IMR-90 (cell line): ENCODE measurements around the gene NOXA1. TPM values are rescaled to one million over a fixed set of nuclear protein-coding genes. Genes with fewer than 3 reads are reported as not detected.

ENCODE experiments used
- ATAC-seq: fragments of 200-7000 bp; cut with Tn5 transposase; 2 replicates; pipeline ENCODE4 v1.9.1; 2020; ENCODE audit warnings: low read depth, mild to moderate bottlenecking, moderate library complexity
- BruUV-seq: library from RNA; stranded (reverse); fragments of 400-500 nt; replicated peaks from 2 replicates; lab custom pipeline; 2021; lab: Mats Ljungman, UMichigan
- CTCF ChIA-PET: fragments of 300-600 bp; formaldehyde crosslinking; extraction: SDS; loops from one replicate; lab custom pipeline; 2021; ENCODE audit warnings: antibody characterized with exemption; lab: Yijun Ruan, JAX
- POLR2A ChIA-PET: fragments of 300-600 bp; sonication (Branson Sonifier 250); formaldehyde crosslinking; loops from one replicate; lab custom pipeline; 2022; ENCODE audit warnings: antibody characterized with exemption; ENCODE audit not compliant: unreplicated experiment; lab: Charles Lee
- DNase-seq: peaks from one replicate; pipeline ENCODE4 v3.0.0; 2013
- H2AFZ ChIP-seq: replicated peaks from 2 replicates; pipeline ENCODE3; 2013; ENCODE audit warnings: low read length, mild to moderate bottlenecking; ENCODE audit not compliant: poor library complexity
- H2AK5ac ChIP-seq: 2 replicates; pipeline ENCODE4 v1.6.1; 2013; ENCODE audit warnings: low read depth, low read length, inconsistent platforms
- H2AK9ac ChIP-seq: replicated peaks from 2 replicates; pipeline ENCODE3; 2013; ENCODE audit warnings: mild to moderate bottlenecking, low read depth, low read length, moderate library complexity; ENCODE audit not compliant: poor library complexity
- H2BK120ac ChIP-seq: 2 replicates; pipeline ENCODE4 v1.6.1; 2013; ENCODE audit warnings: low read depth, low read length, inconsistent platforms
- H2BK15ac ChIP-seq: 3 replicates; pipeline ENCODE4 v1.6.1; 2013; ENCODE audit warnings: low read depth, low read length, inconsistent platforms
- H2BK20ac ChIP-seq: 2 replicates; pipeline ENCODE4 v1.6.1; 2013; ENCODE audit warnings: low read depth, mild to moderate bottlenecking, inconsistent platforms, low read length, moderate library complexity
- H2BK5ac ChIP-seq: 2 replicates; pipeline ENCODE4 v1.6.1; 2013; ENCODE audit warnings: mild to moderate bottlenecking, low read depth, low read length, inconsistent platforms; ENCODE audit not compliant: poor library complexity, severe bottlenecking
- H3K14ac ChIP-seq: replicated peaks from 2 replicates; pipeline ENCODE4 v1.6.1; 2013; ENCODE audit warnings: low read depth, low read length, inconsistent platforms
- H3K18ac ChIP-seq: 2 replicates; pipeline ENCODE4 v1.6.1; 2013; ENCODE audit warnings: low read depth, low read length, control low read depth
- H3K23ac ChIP-seq: 2 replicates; pipeline ENCODE4 v1.6.1; 2013; ENCODE audit warnings: low read depth, low read length, inconsistent platforms
- H3K27ac ChIP-seq: 2 replicates; pipeline ENCODE4 v1.5.1; 2013; ENCODE audit warnings: mild to moderate bottlenecking, control low read depth, low read length; ENCODE audit not compliant: insufficient read depth
- H3K27me3 ChIP-seq: 2 replicates; pipeline ENCODE4 v1.6.1; 2013; ENCODE audit warnings: low read length; ENCODE audit not compliant: control insufficient read depth, insufficient read depth
- H3K36me3 ChIP-seq: 2 replicates; pipeline ENCODE4 v1.6.1; 2013; ENCODE audit warnings: low read length, mixed read lengths; ENCODE audit not compliant: control insufficient read depth, insufficient read depth
- H3K4ac ChIP-seq: 2 replicates; pipeline ENCODE4 v1.6.1; 2013; ENCODE audit warnings: low read depth, low read length, inconsistent platforms
- H3K4me1 ChIP-seq: 2 replicates; pipeline ENCODE4 v1.6.1; 2013; ENCODE audit warnings: low read length, mixed read lengths; ENCODE audit not compliant: control insufficient read depth, insufficient read depth
- H3K4me2 ChIP-seq: 2 replicates; pipeline ENCODE4 v1.6.1; 2013; ENCODE audit warnings: low read depth, mild to moderate bottlenecking, control low read depth, low read length, moderate library complexity
- H3K4me3 ChIP-seq: 2 replicates; pipeline ENCODE4 v1.5.1; 2013; ENCODE audit warnings: low read depth, mild to moderate bottlenecking, control low read depth, low read length, moderate library complexity; ENCODE audit not compliant: insufficient read depth
- H3K56ac ChIP-seq: 2 replicates; pipeline ENCODE4 v1.6.1; 2013; ENCODE audit warnings: low read length, inconsistent platforms; ENCODE audit not compliant: insufficient read depth; ENCODE audit errors: extremely low read depth
- H3K79me1 ChIP-seq, 2 experiments: 2 replicates each; pipeline ENCODE4 v1.6.1; 2013; ENCODE audit warnings: low read length in 2 of 2, inconsistent platforms in 1 of 2, low read depth in 1 of 2
- H3K9ac ChIP-seq: 2 replicates; pipeline ENCODE4 v1.6.1; 2013; ENCODE audit warnings: low read depth, low read length, control low read depth
- H3K9me1 ChIP-seq: 2 replicates; pipeline ENCODE4 v1.6.1; 2013; ENCODE audit warnings: low read length, inconsistent platforms; ENCODE audit not compliant: insufficient read depth
- H3K9me3 ChIP-seq: 2 replicates; pipeline ENCODE4 v1.6.1; 2013; ENCODE audit warnings: low read length; ENCODE audit not compliant: control insufficient read depth, insufficient read depth
- H4K20me1 ChIP-seq: 2 replicates; pipeline ENCODE4 v1.6.1; 2013; ENCODE audit warnings: low read length, inconsistent platforms; ENCODE audit not compliant: insufficient read depth
- H4K5ac ChIP-seq: 2 replicates; pipeline ENCODE4 v1.6.1; 2013; ENCODE audit warnings: mild to moderate bottlenecking, low read depth, low read length, control low read depth
- H4K8ac ChIP-seq, 2 experiments: 2 replicates each; pipeline ENCODE4 v1.6.1; 2013; ENCODE audit warnings: low read depth in 2 of 2, low read length in 2 of 2, control low read depth in 1 of 2, inconsistent platforms in 1 of 2
- H4K91ac ChIP-seq: 2 replicates; pipeline ENCODE4 v1.6.1; 2013; ENCODE audit warnings: low read depth, low read length, inconsistent platforms; ENCODE audit not compliant: insufficient read depth
- BHLHE40 ChIP-seq: fragments of 150-350 bp; IDR thresholded peaks from 2 replicates; pipeline ENCODE4 v1.6.1; 2016; ENCODE audit warnings: mild to moderate bottlenecking, low read depth, low read length
- CEBPB ChIP-seq: IDR thresholded peaks from 2 replicates; pipeline ENCODE4 v1.6.1; 2012; ENCODE audit warnings: low read depth, low read length, improper control_type of control experiment
- CHD1 ChIP-seq: IDR thresholded peaks from 2 replicates; pipeline ENCODE4 v1.6.1; 2012; ENCODE audit warnings: low read depth, low read length, improper control_type of control experiment
- FOS ChIP-seq: fragments of 150-350 bp; IDR thresholded peaks from 2 replicates; pipeline ENCODE4 v1.6.1; 2016; ENCODE audit warnings: low read depth, low read length
- MAFK ChIP-seq: IDR thresholded peaks from 2 replicates; pipeline ENCODE4 v1.6.1; 2012; ENCODE audit warnings: low read depth, low read length, improper control_type of control experiment
- MAZ ChIP-seq: IDR thresholded peaks from 2 replicates; pipeline ENCODE4 v1.6.1; 2012; ENCODE audit warnings: low read depth, mild to moderate bottlenecking, low read length, improper control_type of control experiment, moderate library complexity, borderline replicate concordance
- MXI1 ChIP-seq: IDR thresholded peaks from 2 replicates; pipeline ENCODE4 v1.6.1; 2012; ENCODE audit warnings: low read depth, mild to moderate bottlenecking, low read length, moderate library complexity, borderline replicate concordance
- NFE2L2 ChIP-seq: fragments of 150-350 bp; IDR thresholded peaks from 2 replicates; pipeline ENCODE4 v1.6.1; 2016; ENCODE audit warnings: low read depth, mild to moderate bottlenecking, low read length
- POLR2A ChIP-seq: IDR thresholded peaks from 2 replicates; pipeline ENCODE4 v1.6.1; 2012; ENCODE audit warnings: mild to moderate bottlenecking, low read depth, low read length
- RAD21 ChIP-seq: IDR thresholded peaks from 2 replicates; pipeline ENCODE4 v1.6.1; 2012; ENCODE audit warnings: low read length, improper control_type of control experiment
- RCOR1 ChIP-seq: IDR thresholded peaks from 2 replicates; pipeline ENCODE4 v1.6.1; 2012; ENCODE audit warnings: mild to moderate bottlenecking, low read length, improper control_type of control experiment; ENCODE audit not compliant: insufficient replicate concordance
- RFX5 ChIP-seq: IDR thresholded peaks from 2 replicates; pipeline ENCODE4 v1.8.0; 2012; ENCODE audit warnings: low read depth, mild to moderate bottlenecking, low read length, moderate library complexity
- SMC3 ChIP-seq: fragments of 150-350 bp; IDR thresholded peaks from 2 replicates; pipeline ENCODE4 v1.6.1; 2016; ENCODE audit warnings: low read depth, mild to moderate bottlenecking, antibody characterized with exemption, low read length, moderate library complexity
- WGBS, 2 experiments: methylation state at CpG; one replicate each; pipeline versions ENCODE4 v1.1.5 to v1.1.7; 2013; ENCODE audit warnings: missing lambda C conversion rate in 2 of 2; ENCODE audit not compliant: insufficient read length in 1 of 2; ENCODE audit errors: extremely low coverage in 2 of 2; 5-methylcytosine and 5-hydroxymethylcytosine counted together
- dilution Hi-C: fragments of 300-500 bp; cut with HindIII; formaldehyde crosslinking; loops from one replicate; pipeline ENCODE4 v1.14.3; 2018; ENCODE audit warnings: low sequenced_read_pairs; ENCODE audit not compliant: unreplicated experiment
- in situ Hi-C: fragments of 300-500 bp; cut with MboI; formaldehyde crosslinking; loops from 3 replicates; pipeline ENCODE4 v1.14.3; 2019; ENCODE audit warnings: low sequenced_read_pairs, inconsistent platforms, mixed read lengths
- intact Hi-C: fragments of 100-400 bp; cut with micrococcal nuclease; formaldehyde crosslinking; loops from 2 replicates; pipeline ENCODE4 v1.10.0; 2022
- polyA plus RNA-seq, 3 experiments: library from polyadenylated mRNA; depleted of rRNA; stranded (reverse); fragments of >200 nt; gene quantifications; 2 replicates each; pipeline ENCODE4 v1.2.3, GENCODE V29; 2012; ENCODE audit warnings: low replicate concordance in 1 of 3
- total RNA-seq: library from RNA; depleted of rRNA; stranded (reverse); fragments of >200 nt; gene quantifications from 2 replicates; pipeline ENCODE4 v1.2.3, GENCODE V29; 2012
- TF ChIP-seq, protein P1 (sequence below): conservative IDR thresholded peaks from 2 replicates; pipeline ENCODE4 v1.5.1; 2012; ENCODE audit warnings: mild to moderate bottlenecking, low read depth, low read length, improper control_type of control experiment
- TF ChIP-seq, protein P2 (sequence below): fragments of 150-350 bp; IDR thresholded peaks from 2 replicates; pipeline ENCODE4 v1.6.1; 2016; ENCODE audit warnings: low read depth, mild to moderate bottlenecking, low read length, moderate library complexity, borderline replicate concordance
- TF ChIP-seq, protein P3 (sequence below): fragments of 150-350 bp; IDR thresholded peaks from 2 replicates; pipeline ENCODE4 v1.6.1; 2017; ENCODE audit warnings: mild to moderate bottlenecking, antibody characterized with exemption, low read length, low read depth

Gene NOXA1
- total and polyA plus RNA-seq, 2 of the 4 experiments (the other 2 are of a cell fraction), result 0.17 TPM; not detected in 1

DNA sequence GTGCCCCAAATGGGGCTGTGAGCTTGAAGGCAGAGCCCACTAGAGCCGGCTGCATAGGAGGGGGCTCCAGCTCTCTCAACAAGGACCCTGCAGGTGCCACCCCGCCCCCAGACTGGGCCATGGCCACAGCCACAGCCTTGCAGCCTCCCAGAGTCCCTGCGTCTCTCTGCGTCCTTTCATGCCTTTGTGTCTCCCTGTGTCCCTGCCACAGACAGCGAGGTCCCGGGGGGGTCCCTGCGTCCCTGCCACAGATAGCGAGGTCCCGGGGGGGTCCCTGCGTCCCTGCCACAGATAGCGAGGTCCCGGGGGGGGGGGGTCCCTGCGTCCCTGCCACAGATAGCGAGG is 6.3 kb downstream of the NOXA1 start:
- Histone ChIP-seq H3K18ac (no peak overlapping the region), H4K5ac (no peak overlapping the region), H3K36me3 (no peaks in the 10 kb centered on the region), H4K91ac (no peak overlapping the region), H2BK15ac (no peak overlapping the region), H3K4ac (no peak overlapping the region), H4K20me1 (no peaks in the 10 kb centered on the region), H2BK20ac (no peak overlapping the region), H2AK9ac (no peak overlapping the region), H4K8ac (no peak overlapping the region), H3K9me3 (no peaks in the 10 kb centered on the region), H3K56ac (no peak overlapping the region), H2BK120ac (no peak overlapping the region), H2AK5ac (no peak overlapping the region), H3K4me2 (no peak overlapping the region), H3K4me1 (peaks cover 4% of the 10 kb centered on the region; the same call in 1 of the 2 replicates), H2AFZ (no peak overlapping the region), H2BK5ac (no peak overlapping the region), H3K27ac (no peak overlapping the region), H3K23ac (no peak overlapping the region), H3K4me3 (no peak overlapping the region), H3K9me1 (no peaks in the 10 kb centered on the region), H3K27me3 (no peaks in the 10 kb centered on the region), H3K9ac (no peak overlapping the region), H3K14ac (no peak overlapping the region), H3K79me1 (no peaks in the 10 kb centered on the region)
- in situ Hi-C loops (no loop called here), dilution Hi-C loops (no loop called here), intact Hi-C loops (no loop called here)
- ChIA-PET POLR2A (no interaction called here), CTCF (no interaction called here)
- BruUV-seq, result no TSS peak
- DNase-seq, result no peak
- no peak for ATAC-seq
- TF ChIP-seq, protein P1, sequence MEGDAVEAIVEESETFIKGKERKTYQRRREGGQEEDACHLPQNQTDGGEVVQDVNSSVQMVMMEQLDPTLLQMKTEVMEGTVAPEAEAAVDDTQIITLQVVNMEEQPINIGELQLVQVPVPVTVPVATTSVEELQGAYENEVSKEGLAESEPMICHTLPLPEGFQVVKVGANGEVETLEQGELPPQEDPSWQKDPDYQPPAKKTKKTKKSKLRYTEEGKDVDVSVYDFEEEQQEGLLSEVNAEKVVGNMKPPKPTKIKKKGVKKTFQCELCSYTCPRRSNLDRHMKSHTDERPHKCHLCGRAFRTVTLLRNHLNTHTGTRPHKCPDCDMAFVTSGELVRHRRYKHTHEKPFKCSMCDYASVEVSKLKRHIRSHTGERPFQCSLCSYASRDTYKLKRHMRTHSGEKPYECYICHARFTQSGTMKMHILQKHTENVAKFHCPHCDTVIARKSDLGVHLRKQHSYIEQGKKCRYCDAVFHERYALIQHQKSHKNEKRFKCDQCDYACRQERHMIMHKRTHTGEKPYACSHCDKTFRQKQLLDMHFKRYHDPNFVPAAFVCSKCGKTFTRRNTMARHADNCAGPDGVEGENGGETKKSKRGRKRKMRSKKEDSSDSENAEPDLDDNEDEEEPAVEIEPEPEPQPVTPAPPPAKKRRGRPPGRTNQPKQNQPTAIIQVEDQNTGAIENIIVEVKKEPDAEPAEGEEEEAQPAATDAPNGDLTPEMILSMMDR, result no peak
- TF ChIP-seq RAD21, result no peak
- no peak for TF ChIP-seq CHD1
- no peak for TF ChIP-seq BHLHE40
- no peak for TF ChIP-seq MAFK
- TF ChIP-seq NFE2L2, result no peak
- no peak for TF ChIP-seq RFX5
- TF ChIP-seq RCOR1, result no peak
- no peak for TF ChIP-seq FOS
- no peak for TF ChIP-seq MAZ
- TF ChIP-seq MXI1, result no peak
- TF ChIP-seq POLR2A, result no peak
- no peak for TF ChIP-seq SMC3
- TF ChIP-seq, protein P2, sequence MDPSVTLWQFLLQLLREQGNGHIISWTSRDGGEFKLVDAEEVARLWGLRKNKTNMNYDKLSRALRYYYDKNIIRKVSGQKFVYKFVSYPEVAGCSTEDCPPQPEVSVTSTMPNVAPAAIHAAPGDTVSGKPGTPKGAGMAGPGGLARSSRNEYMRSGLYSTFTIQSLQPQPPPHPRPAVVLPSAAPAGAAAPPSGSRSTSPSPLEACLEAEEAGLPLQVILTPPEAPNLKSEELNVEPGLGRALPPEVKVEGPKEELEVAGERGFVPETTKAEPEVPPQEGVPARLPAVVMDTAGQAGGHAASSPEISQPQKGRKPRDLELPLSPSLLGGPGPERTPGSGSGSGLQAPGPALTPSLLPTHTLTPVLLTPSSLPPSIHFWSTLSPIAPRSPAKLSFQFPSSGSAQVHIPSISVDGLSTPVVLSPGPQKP, result no peak
- TF ChIP-seq, protein P3, sequence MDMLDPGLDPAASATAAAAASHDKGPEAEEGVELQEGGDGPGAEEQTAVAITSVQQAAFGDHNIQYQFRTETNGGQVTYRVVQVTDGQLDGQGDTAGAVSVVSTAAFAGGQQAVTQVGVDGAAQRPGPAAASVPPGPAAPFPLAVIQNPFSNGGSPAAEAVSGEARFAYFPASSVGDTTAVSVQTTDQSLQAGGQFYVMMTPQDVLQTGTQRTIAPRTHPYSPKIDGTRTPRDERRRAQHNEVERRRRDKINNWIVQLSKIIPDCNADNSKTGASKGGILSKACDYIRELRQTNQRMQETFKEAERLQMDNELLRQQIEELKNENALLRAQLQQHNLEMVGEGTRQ, result no peak
- TF ChIP-seq CEBPB, result no peak
- WGBS, 2 experiments, result 76% methylated on average over 4 of the region's 14 CpGs; no CpG with 5 or more reads in 1 of the 2 experiments
